ENCODE results near the gene HSD11B1L.

The HSD11B1L gene

GRCh38 chr19:5680437-5681368 is at the start of gene HSD11B1L, which contains the start of gene MICOS13:
HSD11B1L (plus strand) TSS chr19:5681027; CDS start chr19:5684833, 3,806 bp downstream.
MICOS13 (minus strand) TSS chr19:5680516; CDS start chr19:5680486, 30 bp downstream.
- DNase-seq = peak; percentile 95 to 98

- no peak for DNase-seq
Measured at GRCh38 chr19:5631567-5632240, 49.1 kb upstream of the HSD11B1L start.

GRCh38 chr19:5632241-5632612 is 48.6 kb upstream of the HSD11B1L start:
- no peak for DNase-seq

GRCh38 chr19:5632657-5633056 is 48.2 kb upstream of the HSD11B1L start:
- DNase-seq = no peak

- no peak for DNase-seq
Measured at GRCh38 chr19:5635427-5635826, 45.4 kb upstream of the HSD11B1L start.

- no peak for DNase-seq
Measured at GRCh38 chr19:5637971-5638370, 42.9 kb upstream of the HSD11B1L start.

- DNase-seq = no peak
Measured at GRCh38 chr19:5641171-5641570, 39.7 kb upstream of the HSD11B1L start.

- DNase-seq = no peak
Measured at GRCh38 chr19:5642204-5642603, 38.6 kb upstream of the HSD11B1L start.

- DNase-seq = no peak
Measured at GRCh38 chr19:5643060-5643459, 37.8 kb upstream of the HSD11B1L start.

GRCh38 chr19:5644037-5644436 is 36.8 kb upstream of the HSD11B1L start:
- no peak for DNase-seq

GRCh38 chr19:5645409-5645808 is 35.4 kb upstream of the HSD11B1L start:
- no peak for DNase-seq

GRCh38 chr19:5646703-5647102 is 34.1 kb upstream of the HSD11B1L start:
- no peak for DNase-seq

- DNase-seq = no peak
Measured at GRCh38 chr19:5648464-5648863, 32.4 kb upstream of the HSD11B1L start.

- DNase-seq = no peak
Measured at GRCh38 chr19:5651361-5651760, 29.5 kb upstream of the HSD11B1L start.

- no peak for DNase-seq
Measured at GRCh38 chr19:5652261-5652660, 28.6 kb upstream of the HSD11B1L start.

- no peak for DNase-seq
Measured at GRCh38 chr19:5654931-5655330, 25.9 kb upstream of the HSD11B1L start.

- no peak for DNase-seq
Measured at GRCh38 chr19:5655412-5655811, 25.4 kb upstream of the HSD11B1L start.

GRCh38 chr19:5661483-5661882 is 19.3 kb upstream of the HSD11B1L start:
- DNase-seq = no peak

GRCh38 chr19:5663904-5664303 is 16.9 kb upstream of the HSD11B1L start:
- DNase-seq = no peak

GRCh38 chr19:5664515-5664914 is 16.3 kb upstream of the HSD11B1L start:
- no peak for DNase-seq

GRCh38 chr19:5665781-5666513 is 14.9 kb upstream of the HSD11B1L start:
- DNase-seq = no peak

GRCh38 chr19:5666921-5667610 is 13.8 kb upstream of the HSD11B1L start:
- no peak for DNase-seq

All from stimulated activated CD4-positive, alpha-beta T cell treated with anti-CD3 and anti-CD28 coated beads, Interleukin-2, amount 100 ng/mL, for 48 hours (primary cell).